WTC11 (cell line): ENCODE data around the gene DENND11. TPM values are rescaled to one million over a fixed set of nuclear protein-coding genes. Genes with fewer than 3 reads are reported as not detected.

Experiments used
- ATAC-seq: fragments of 200-7000 bp; cut with Tn5 transposase; 2 replicates; pipeline ENCODE4 v1.10.0; 2021; ENCODE audit warnings: mild to moderate bottlenecking, moderate library complexity
- CTCF ChIA-PET: fragments of 300-600 bp; sonication (Branson Sonifier 250); formaldehyde crosslinking; loops from one replicate; lab custom pipeline; 2021; ENCODE audit warnings: antibody characterized with exemption; lab: Charles Lee
- POLR2A ChIA-PET: fragments of 350-600 bp; sonication (Branson Sonifier 250); formaldehyde crosslinking; loops from one replicate; lab custom pipeline; 2021; ENCODE audit warnings: antibody characterized with exemption; lab: Charles Lee
- DNase-seq: peaks from one replicate; pipeline ENCODE4 v3.0.0; 2021; ENCODE audit warnings: low spot score
- H3K27ac Mint-ChIP-seq: 2 replicates; pipeline ENCODE4 v1.8.0; 2021; ENCODE audit warnings: mixed read lengths
- H3K27me3 Mint-ChIP-seq: 2 replicates; pipeline ENCODE4 v1.8.0; 2021; ENCODE audit warnings: low read depth, mild to moderate bottlenecking, moderate library complexity, mixed read lengths
- H3K36me3 Mint-ChIP-seq: 2 replicates; pipeline ENCODE4 v1.8.0; 2021; ENCODE audit warnings: mixed read lengths
- H3K4me1 Mint-ChIP-seq: 2 replicates; pipeline ENCODE4 v1.8.0; 2022; ENCODE audit warnings: mixed read lengths
- H3K4me3 Mint-ChIP-seq: 2 replicates; pipeline ENCODE4 v1.8.0; 2021; ENCODE audit warnings: mild to moderate bottlenecking, moderate library complexity, mixed read lengths
- H3K9me3 Mint-ChIP-seq: 2 replicates; pipeline ENCODE4 v1.8.0; 2021; ENCODE audit warnings: mixed read lengths
- ATF2 ChIP-seq: sonication (generic); formaldehyde crosslinking; IDR thresholded peaks from 2 replicates; pipeline ENCODE4 v1.8.1; 2022; ENCODE audit warnings: low read depth, missing genetic modification reagents, borderline replicate concordance
- CDX4 ChIP-seq: fragments of 250-450 bp; sonication (Bioruptor Pico); IDR thresholded peaks from 2 replicates; pipeline ENCODE4 v1.9.0; 2021; ENCODE audit warnings: moderate library complexity, mild to moderate bottlenecking, inconsistent platforms, borderline replicate concordance
- CREB1 ChIP-seq: sonication (generic); formaldehyde crosslinking; IDR thresholded peaks from 2 replicates; pipeline ENCODE4 v1.8.0; 2023; ENCODE audit warnings: mild to moderate bottlenecking, missing genetic modification reagents
- CREM ChIP-seq: sonication (generic); formaldehyde crosslinking; IDR thresholded peaks from 2 replicates; pipeline ENCODE4 v1.8.1; 2022; ENCODE audit warnings: mild to moderate bottlenecking, missing genetic modification reagents, moderate library complexity
- E2F1 ChIP-seq: sonication (generic); formaldehyde crosslinking; IDR thresholded peaks from 2 replicates; pipeline ENCODE4 v1.8.0; 2022; ENCODE audit warnings: mild to moderate bottlenecking, missing genetic modification reagents
- ETV6 ChIP-seq: sonication (generic); formaldehyde crosslinking; IDR thresholded peaks from 2 replicates; pipeline ENCODE4 v1.8.1; 2022; ENCODE audit warnings: mild to moderate bottlenecking, missing genetic modification reagents
- FOXJ3 ChIP-seq: sonication (generic); formaldehyde crosslinking; IDR thresholded peaks from 2 replicates; pipeline ENCODE4 v1.9.0; 2021; ENCODE audit warnings: missing genetic modification reagents, mild to moderate bottlenecking, borderline replicate concordance
- FOXK1 ChIP-seq: sonication (generic); formaldehyde crosslinking; IDR thresholded peaks from 2 replicates; pipeline ENCODE4 v1.8.0; 2022; ENCODE audit warnings: mild to moderate bottlenecking, moderate library complexity, missing genetic modification reagents
- KAT7 ChIP-seq: sonication (generic); formaldehyde crosslinking; IDR thresholded peaks from 2 replicates; pipeline ENCODE4 v1.8.1; 2023; ENCODE audit warnings: missing genetic modification reagents, mild to moderate bottlenecking, borderline replicate concordance
- MLX ChIP-seq: sonication (generic); formaldehyde crosslinking; IDR thresholded peaks from 2 replicates; pipeline ENCODE4 v1.8.1; 2023; ENCODE audit warnings: mild to moderate bottlenecking, missing genetic modification reagents, moderate library complexity
- NFATC4 ChIP-seq: fragments of 250-450 bp; sonication (Bioruptor Pico); IDR thresholded peaks from 2 replicates; pipeline ENCODE4 v1.9.0; 2021; ENCODE audit warnings: mild to moderate bottlenecking
- NR3C1 ChIP-seq: sonication (generic); formaldehyde crosslinking; conservative IDR thresholded peaks from 2 replicates; pipeline ENCODE4 v1.8.1; 2023; ENCODE audit warnings: low read depth, mild to moderate bottlenecking, missing genetic modification reagents
- PRRX2 ChIP-seq: fragments of 250-450 bp; sonication (Bioruptor Pico); IDR thresholded peaks from 2 replicates; pipeline ENCODE4 v1.8.0; 2021; ENCODE audit warnings: mild to moderate bottlenecking
- RORB ChIP-seq: fragments of 250-450 bp; sonication (Bioruptor Pico); IDR thresholded peaks from 2 replicates; pipeline ENCODE4 v1.9.0; 2021; ENCODE audit warnings: mild to moderate bottlenecking
- SP1 ChIP-seq: sonication (generic); formaldehyde crosslinking; conservative IDR thresholded peaks from 2 replicates; pipeline ENCODE4 v1.8.1; 2022; ENCODE audit warnings: missing genetic modification reagents
- TEAD1 ChIP-seq: sonication (generic); formaldehyde crosslinking; IDR thresholded peaks from 2 replicates; pipeline ENCODE4 v1.8.0; 2022; ENCODE audit warnings: mild to moderate bottlenecking, missing genetic modification reagents
- TEAD4 ChIP-seq: sonication (generic); formaldehyde crosslinking; IDR thresholded peaks from 2 replicates; pipeline ENCODE4 v1.8.0; 2022; ENCODE audit warnings: mild to moderate bottlenecking, missing genetic modification reagents
- TP53 ChIP-seq: sonication (generic); formaldehyde crosslinking; IDR thresholded peaks from 2 replicates; pipeline ENCODE4 v1.8.1; 2023; ENCODE audit warnings: mild to moderate bottlenecking, missing genetic modification reagents
- ZNF219 ChIP-seq: sonication (generic); formaldehyde crosslinking; IDR thresholded peaks from 2 replicates; pipeline ENCODE4 v1.8.0; 2023; ENCODE audit warnings: missing genetic modification reagents, mild to moderate bottlenecking, borderline replicate concordance
- ZNF232 ChIP-seq: sonication (generic); formaldehyde crosslinking; IDR thresholded peaks from 2 replicates; pipeline ENCODE4 v1.8.0; 2022; ENCODE audit warnings: mild to moderate bottlenecking, missing genetic modification reagents
- ZNF416 ChIP-seq: fragments of 250-450 bp; sonication (Bioruptor Pico); IDR thresholded peaks from 2 replicates; pipeline ENCODE4 v1.9.0; 2021; ENCODE audit warnings: mild to moderate bottlenecking, inconsistent platforms
- ZNF532 ChIP-seq: fragments of 250-450 bp; sonication (Bioruptor Pico); IDR thresholded peaks from 2 replicates; pipeline ENCODE4 v1.9.0; 2021; ENCODE audit warnings: mild to moderate bottlenecking, borderline replicate concordance
- total RNA-seq: library from RNA; stranded (reverse); gene quantifications from 3 replicates; pipeline ENCODE4 v1.2.3, GENCODE V29; 2021
- TF ChIP-seq, protein P1 (sequence below): sonication (generic); formaldehyde crosslinking; IDR thresholded peaks from 2 replicates; pipeline ENCODE4 v1.8.1; 2023; ENCODE audit warnings: mild to moderate bottlenecking, missing genetic modification reagents, moderate library complexity

Gene DENND11
- total RNA-seq, 1 experiment from 2014 or later: 22.1 TPM

DNA sequence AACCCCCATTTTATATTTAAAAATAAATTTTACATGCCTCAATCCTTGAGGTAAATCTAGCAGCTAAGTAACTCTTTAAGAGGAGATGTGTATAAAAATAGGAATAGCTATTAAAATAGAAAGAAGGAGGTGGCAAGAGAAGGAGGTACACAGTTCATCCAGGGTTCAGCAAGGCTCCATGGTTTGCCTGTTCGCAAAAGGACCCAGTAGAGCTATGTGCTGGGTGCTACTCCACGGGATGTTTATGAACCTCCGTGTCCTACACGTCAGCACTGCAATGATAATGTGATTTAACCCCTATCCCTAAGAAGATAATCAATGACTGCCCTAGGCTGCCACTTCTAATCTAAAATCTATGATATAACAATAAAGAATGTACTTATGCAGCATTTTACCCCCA lies 926 bp upstream of the DENND11 start:
- Mint-ChIP-seq H3K27ac (no peak overlapping the region), H3K4me1 (peaks cover 37% of the 10 kb centered on the region)
- POLR2A ChIA-PET: no interaction called here

GRCh38 chr7:141701489-141702046 lies 398 bp downstream of the DENND11 start:
- Mint-ChIP-seq H3K36me3 (no peaks in the 10 kb centered on the region), H3K27ac (no peak overlapping the region)
- POLR2A ChIA-PET: interaction anchor here (0.8 to 1.8 kb wide), 3 partner anchors 29 to 36 kb away, joined by 3 to 6 read pairs (median 4); partner anchors contain the start of gene SSBP1
- 0 out of 2 replicates have a peak, but pooled peaks have one; percentile 24 for TF ChIP-seq FOXK1 (CRISPR knock-in tag)
- TF ChIP-seq ATF2: no peak
- no peak for TF ChIP-seq SP1 (CRISPR knock-in tag)
- TF ChIP-seq, all 79 proteins: peak for 1
- DNase-seq (peak; percentile 55), ATAC-seq (peak; percentile 76)
- H3K4me1 Mint-ChIP-seq: peaks cover 45% of the 10 kb centered on the region
- H3K9me3 Mint-ChIP-seq: no peaks in the 10 kb centered on the region
- CTCF ChIA-PET: interaction anchor here (0.9 to 2.8 kb wide), 6 partner anchors 9 to 84 kb away, joined by 3 to 20 read pairs (median 4); partner anchors contain the start of gene SSBP1
- peaks cover 18% of the 10 kb centered on the region for H3K27me3 Mint-ChIP-seq
- H3K4me3 Mint-ChIP-seq: peak overlapping the region; percentile 64

More for the DNA sequence above, 926 bp upstream of the DENND11 start:
- no peak for DNase-seq
- H3K9me3 Mint-ChIP-seq: no peaks in the 10 kb centered on the region
- H3K36me3 Mint-ChIP-seq: no peaks in the 10 kb centered on the region
- peak overlapping the region; percentile 71 for H3K4me3 Mint-ChIP-seq
- peaks cover 18% of the 10 kb centered on the region for H3K27me3 Mint-ChIP-seq
- CTCF ChIA-PET: interaction anchor here (0.6 to 2.8 kb wide), 2 partner anchors 35 to 487 kb away, joined by 3 to 20 read pairs; partner anchors contain the start of gene SSBP1
- ATAC-seq: no peak
- TF ChIP-seq KAT7: no peak
- no peak for TF ChIP-seq CDX4
- no peak for TF ChIP-seq CREB1 (CRISPR knock-in tag)
- TF ChIP-seq ZNF232 (CRISPR knock-in tag): no peak
- TF ChIP-seq FOXJ3: no peak
- no peak for TF ChIP-seq MLX (CRISPR knock-in tag)
- no peak for TF ChIP-seq NFATC4 (CRISPR knock-in tag)
- no peak for TF ChIP-seq ETV6 (CRISPR knock-in tag)
- TF ChIP-seq, protein P1, sequence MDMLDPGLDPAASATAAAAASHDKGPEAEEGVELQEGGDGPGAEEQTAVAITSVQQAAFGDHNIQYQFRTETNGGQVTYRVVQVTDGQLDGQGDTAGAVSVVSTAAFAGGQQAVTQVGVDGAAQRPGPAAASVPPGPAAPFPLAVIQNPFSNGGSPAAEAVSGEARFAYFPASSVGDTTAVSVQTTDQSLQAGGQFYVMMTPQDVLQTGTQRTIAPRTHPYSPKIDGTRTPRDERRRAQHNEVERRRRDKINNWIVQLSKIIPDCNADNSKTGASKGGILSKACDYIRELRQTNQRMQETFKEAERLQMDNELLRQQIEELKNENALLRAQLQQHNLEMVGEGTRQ: no peak
- no peak for TF ChIP-seq RORB (CRISPR knock-in tag)
- no peak for TF ChIP-seq TEAD1 (CRISPR knock-in tag)
- TF ChIP-seq, all 79 proteins: peak for 0

DNA sequence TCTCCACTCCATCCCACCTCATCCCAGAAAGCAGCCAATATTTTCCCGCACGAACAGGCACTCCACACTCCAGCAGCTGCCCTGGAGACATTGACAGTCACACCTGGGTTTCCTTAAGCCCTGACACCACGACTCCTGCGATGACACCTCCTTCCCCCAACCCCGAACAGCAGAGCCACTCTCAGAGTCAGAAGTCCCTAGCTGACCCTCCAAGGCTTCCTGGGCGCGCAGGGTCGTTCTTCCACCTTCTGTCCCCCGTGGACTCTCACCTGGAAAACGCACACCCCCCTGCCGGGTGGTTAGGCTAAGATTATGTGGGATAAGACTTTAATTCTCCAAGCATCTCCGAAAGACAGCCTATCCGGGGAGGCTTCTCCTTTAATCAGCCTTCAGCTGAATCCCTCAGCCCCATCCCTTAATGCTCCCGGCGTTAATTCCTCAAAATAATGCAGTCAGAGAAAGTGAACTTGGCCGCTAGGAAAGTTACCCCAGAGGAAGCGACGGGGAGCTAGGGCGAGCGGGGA lies 1.1 kb downstream of the DENND11 start:
- DNase-seq (peak; percentile 14), ATAC-seq (peak; percentile 10)
- Mint-ChIP-seq H3K4me1 (peaks cover 47% of the 10 kb centered on the region), H3K9me3 (no peaks in the 10 kb centered on the region), H3K27me3 (peaks cover 18% of the 10 kb centered on the region), H3K27ac (no peak overlapping the region), H3K36me3 (no peaks in the 10 kb centered on the region), H3K4me3 (peak overlapping the region; percentile 79)
- ChIA-PET CTCF (interaction anchor here (0.9 to 2.8 kb wide), 6 partner anchors 9 to 85 kb away, joined by 3 to 20 read pairs (median 4); partner anchors contain the start of gene SSBP1), POLR2A (interaction anchor here (0.5 to 1.8 kb wide), 4 partner anchors 30 to 777 kb away, joined by 3 to 6 read pairs (median 4); partner anchors contain the start of gene SSBP1)
- TF ChIP-seq TEAD4 (CRISPR knock-in tag): no peak
- no peak for TF ChIP-seq TP53 (CRISPR knock-in tag)
- no peak for TF ChIP-seq ZNF416 (CRISPR knock-in tag)
- no peak for TF ChIP-seq ZNF219
- no peak for TF ChIP-seq PRRX2 (CRISPR knock-in tag)
- TF ChIP-seq ZNF532: no peak
- no peak for TF ChIP-seq NR3C1
- no peak for TF ChIP-seq E2F1 (CRISPR knock-in tag)
- TF ChIP-seq CREM (CRISPR knock-in tag): no peak
